Endothelial cell of umbilical vein (primary cell): ENCODE results near the gene TEDC1. TPM values are rescaled to one million over a fixed set of nuclear protein-coding genes. Genes with fewer than 3 reads are reported as not detected.

ENCODE experiments used
- BruUV-seq: library from RNA; stranded (reverse); fragments of 400-500 nt; replicated peaks from 2 replicates; lab custom pipeline; 2021; lab: Mats Ljungman, UMichigan
- CTCF ChIA-PET: fragments of 300-600, 350-600 bp; sonication (Branson Sonifier 250); formaldehyde crosslinking; loops from one replicate; lab custom pipeline; 2021; ENCODE audit warnings: antibody characterized with exemption, inconsistent platforms; lab: Charles Lee
- POLR2A ChIA-PET: fragments of 300-600, 350-600 bp; sonication (Branson Sonifier 250); formaldehyde crosslinking; loops from one replicate; lab custom pipeline; 2021; ENCODE audit warnings: antibody characterized with exemption, inconsistent platforms; lab: Charles Lee
- DNase-seq: peaks from one replicate; pipeline ENCODE4 v3.0.0-alpha.2; 2011; ENCODE audit warnings: low read depth, low spot score
- FAIRE-seq: peaks from 2 replicates; lab custom pipeline; 2011; peaks lifted over from hg19 to GRCh38; lab: Jason Lieb, UNC
- H2AFZ ChIP-seq: 2 replicates; pipeline ENCODE4 v1.6.0; 2012; ENCODE audit warnings: low read depth, low read length, control low read depth, inconsistent platforms
- H3K27ac ChIP-seq: 2 replicates; pipeline ENCODE4 v1.5.1; 2011; ENCODE audit warnings: low read depth, mild to moderate bottlenecking, control low read depth, low read length, moderate library complexity; ENCODE audit not compliant: insufficient read depth
- H3K27me3 ChIP-seq, 2 experiments: 2 replicates each; pipeline versions ENCODE4 v1.6.0 to v1.6.1; 2011; ENCODE audit warnings: low read length in 2 of 2, mixed read lengths in 1 of 2; ENCODE audit not compliant: control insufficient read depth in 2 of 2, insufficient read depth in 2 of 2
- H3K36me3 ChIP-seq, 2 experiments: 2 replicates in 1 of 2; 3 replicates in 1 of 2; pipeline ENCODE4 v1.5.1; 2011; ENCODE audit warnings: low read length in 2 of 2, mild to moderate bottlenecking in 1 of 2, moderate library complexity in 1 of 2; ENCODE audit not compliant: control insufficient read depth in 2 of 2, insufficient read depth in 2 of 2; ENCODE audit errors: extremely low read depth in 1 of 2
- H3K4me1 ChIP-seq: 3 replicates; pipeline ENCODE4 v1.5.1; 2011; ENCODE audit warnings: mild to moderate bottlenecking, low read length; ENCODE audit not compliant: control insufficient read depth, insufficient read depth; ENCODE audit errors: extremely low read depth
- H3K4me2 ChIP-seq: 2 replicates; pipeline ENCODE4 v1.6.1; 2011; ENCODE audit warnings: low read length, control low read depth, mixed read lengths; ENCODE audit not compliant: insufficient read depth
- H3K4me3 ChIP-seq, 3 experiments: fragments of 200-600 bp in 1 of 3; sonication (generic), shearing (Covaris generic) in 1 of 3; replicated peaks in 1 of 3; 2 replicates each; pipeline ENCODE4 v1.5.1; 2011 to 2016; ENCODE audit warnings: control low read depth in 3 of 3, low read length in 3 of 3, mild to moderate bottlenecking in 2 of 3, inconsistent platforms in 1 of 3, low read depth in 1 of 3, moderate library complexity in 1 of 3; ENCODE audit not compliant: insufficient read depth in 1 of 3
- H3K79me2 ChIP-seq: 2 replicates; pipeline ENCODE4 v1.6.0; 2012; ENCODE audit warnings: low read length, inconsistent platforms; ENCODE audit not compliant: control insufficient read depth, insufficient read depth
- H3K9ac ChIP-seq: replicated peaks from 2 replicates; pipeline ENCODE3; 2011; ENCODE audit warnings: low read length, control low read depth; ENCODE audit not compliant: insufficient read depth; ENCODE audit errors: extremely low read depth
- H3K9me1 ChIP-seq: replicated peaks from 3 replicates; pipeline ENCODE4 v1.6.0; 2011; ENCODE audit warnings: mild to moderate bottlenecking, low read length; ENCODE audit not compliant: control insufficient read depth, insufficient read depth; ENCODE audit errors: extremely low read depth
- H3K9me3 ChIP-seq: replicated peaks from 2 replicates; pipeline ENCODE4 v1.5.1; 2012; ENCODE audit warnings: low read length, inconsistent platforms; ENCODE audit not compliant: control insufficient read depth, insufficient read depth
- H4K20me1 ChIP-seq: replicated peaks from 2 replicates; pipeline ENCODE3; 2011; ENCODE audit warnings: mild to moderate bottlenecking, low read length; ENCODE audit not compliant: control insufficient read depth, insufficient read depth; ENCODE audit errors: extremely low read depth
- CTCF ChIP-seq, 2 donors: IDR thresholded peaks; 1 replicate in 1 of 2; 2 replicates in 1 of 2; pipeline ENCODE4 v1.5.1; 2011; ENCODE audit warnings: low read length in 2 of 2, mild to moderate bottlenecking in 2 of 2, moderate library complexity in 2 of 2, control low read depth in 1 of 2, inconsistent platforms in 1 of 2, low read depth in 1 of 2; ENCODE audit not compliant: insufficient read depth in 1 of 2; ENCODE audit errors: extremely low read depth in 1 of 2
- EZH2 ChIP-seq: IDR thresholded peaks from 2 replicates; pipeline ENCODE4 v1.6.1; 2012; ENCODE audit warnings: borderline replicate concordance, low read depth, mild to moderate bottlenecking, moderate library complexity, low read length, inconsistent platforms; ENCODE audit not compliant: severe bottlenecking
- FOS ChIP-seq: IDR thresholded peaks from 2 replicates; pipeline ENCODE4 v1.6.1; 2011; ENCODE audit warnings: mild to moderate bottlenecking, low read length, moderate library complexity, borderline replicate concordance; ENCODE audit not compliant: insufficient read depth
- GATA2 ChIP-seq: IDR thresholded peaks from 2 replicates; pipeline ENCODE4 v1.7.0; 2011; ENCODE audit warnings: low read depth, mild to moderate bottlenecking, moderate library complexity, mixed read lengths, low read length; ENCODE audit not compliant: insufficient read length, insufficient read depth
- JUN ChIP-seq: IDR thresholded peaks from 2 replicates; pipeline ENCODE4 v1.6.1; 2011; ENCODE audit warnings: borderline replicate concordance, low read depth; ENCODE audit not compliant: insufficient read length, insufficient read depth
- MAX ChIP-seq: IDR thresholded peaks from 2 replicates; pipeline ENCODE4 v1.6.1; 2011; ENCODE audit not compliant: insufficient read depth, insufficient read length
- MYC ChIP-seq: IDR thresholded peaks from one replicate; pipeline ENCODE4 v1.6.1; 2011; ENCODE audit warnings: mild to moderate bottlenecking, low read depth, low read length
- POLR2A ChIP-seq: IDR thresholded peaks from 2 replicates; pipeline ENCODE4 v1.6.1; 2012; ENCODE audit warnings: low read depth, mild to moderate bottlenecking, control low read depth, low read length
- POLR2AphosphoS5 ChIP-seq: IDR thresholded peaks from 2 replicates; pipeline ENCODE4 v1.6.1; 2012; ENCODE audit warnings: low read depth, mild to moderate bottlenecking, control low read depth, low read length, moderate library complexity; ENCODE audit not compliant: insufficient read depth
- dilution Hi-C: fragments of 300-500 bp; cut with MboI; formaldehyde crosslinking; loops from one replicate; pipeline ENCODE4 v1.15.0; 2019; ENCODE audit warnings: low sequenced_read_pairs; ENCODE audit not compliant: extremely low pct_ligation_motif_present
- intact Hi-C: fragments of 100-400 bp; cut with micrococcal nuclease; formaldehyde crosslinking; loops from one replicate; pipeline ENCODE4 v1.10.0; 2022
- polyA plus RNA-seq, 4 experiments: library from polyadenylated mRNA; depleted of rRNA in 3 of 4; stranded (reverse) in 3 of 4; unstranded in 1 of 4; fragments of >200 nt; gene quantifications; 2 replicates each; pipeline versions ENCODE4 v1.2.1 to v1.2.3, GENCODE V29; 2011 to 2012; ENCODE audit warnings: missing spikeins in 1 of 4
- total RNA-seq: library from RNA; stranded (reverse); gene quantifications from 2 replicates; pipeline ENCODE4 v1.2.3, GENCODE V29; 2021

Gene TEDC1
- total and polyA plus RNA-seq, 2 donors (not counting 3 experiments of a cell fraction or from before 2014, with no cell fraction given) = 16.5 to 25.3 TPM

- H3K79me2 ChIP-seq = no peaks in the 10 kb centered on the region
- no peaks in the 10 kb centered on the region for H3K9me1 ChIP-seq
- no peaks in the 10 kb centered on the region for H3K27me3 ChIP-seq
- no peaks in the 10 kb centered on the region for H3K9me3 ChIP-seq
- no peak overlapping the region for H2AFZ ChIP-seq
- CTCF ChIA-PET = no interaction called here
- DNase-seq (no peak), FAIRE-seq (no peak)
- POLR2A ChIA-PET = no interaction called here
- BruUV-seq = no TSS peak
- no peak overlapping the region for H3K4me2 ChIP-seq
- TF ChIP-seq MAX (no peak), EZH2 (no peak), POLR2AphosphoS5 (no peak), JUN (no peak), CTCF (IDR thresholded peaks at IDR 0.05; ENCODE audit: extremely low read depth in 1 of 2, insufficient read depth in 1 of 2, low read depth in 1 of 2, low read length in 2 of 2) (no peak), FOS (no peak), MYC (no peak), POLR2A (no peak), GATA2 (no peak)
- no peak overlapping the region for H3K4me3 ChIP-seq
- no peaks in the 10 kb centered on the region for H3K4me1 ChIP-seq
- no peak overlapping the region for H3K9ac ChIP-seq
- dilution Hi-C loops = no loop called here
- no peak overlapping the region for H3K27ac ChIP-seq
- no peaks in the 10 kb centered on the region for H3K36me3 ChIP-seq
- H4K20me1 ChIP-seq = no peaks in the 10 kb centered on the region
- intact Hi-C loops = no loop called here
Observed at GRCh38 chr14:105503935-105504692, 13.1 kb downstream of the TEDC1 start.
